Measurements from ENCODE around the gene ANKRD40.
"Not testable (repeated sequence)": the region's sequence is repeated elsewhere in the genome, so short reads cannot be mapped to it uniquely, and the experiment has no call there.

ANKRD40 gene, protein sequence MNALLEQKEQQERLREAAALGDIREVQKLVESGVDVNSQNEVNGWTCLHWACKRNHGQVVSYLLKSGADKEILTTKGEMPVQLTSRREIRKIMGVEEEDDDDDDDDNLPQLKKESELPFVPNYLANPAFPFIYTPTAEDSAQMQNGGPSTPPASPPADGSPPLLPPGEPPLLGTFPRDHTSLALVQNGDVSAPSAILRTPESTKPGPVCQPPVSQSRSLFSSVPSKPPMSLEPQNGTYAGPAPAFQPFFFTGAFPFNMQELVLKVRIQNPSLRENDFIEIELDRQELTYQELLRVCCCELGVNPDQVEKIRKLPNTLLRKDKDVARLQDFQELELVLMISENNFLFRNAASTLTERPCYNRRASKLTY

DNA sequence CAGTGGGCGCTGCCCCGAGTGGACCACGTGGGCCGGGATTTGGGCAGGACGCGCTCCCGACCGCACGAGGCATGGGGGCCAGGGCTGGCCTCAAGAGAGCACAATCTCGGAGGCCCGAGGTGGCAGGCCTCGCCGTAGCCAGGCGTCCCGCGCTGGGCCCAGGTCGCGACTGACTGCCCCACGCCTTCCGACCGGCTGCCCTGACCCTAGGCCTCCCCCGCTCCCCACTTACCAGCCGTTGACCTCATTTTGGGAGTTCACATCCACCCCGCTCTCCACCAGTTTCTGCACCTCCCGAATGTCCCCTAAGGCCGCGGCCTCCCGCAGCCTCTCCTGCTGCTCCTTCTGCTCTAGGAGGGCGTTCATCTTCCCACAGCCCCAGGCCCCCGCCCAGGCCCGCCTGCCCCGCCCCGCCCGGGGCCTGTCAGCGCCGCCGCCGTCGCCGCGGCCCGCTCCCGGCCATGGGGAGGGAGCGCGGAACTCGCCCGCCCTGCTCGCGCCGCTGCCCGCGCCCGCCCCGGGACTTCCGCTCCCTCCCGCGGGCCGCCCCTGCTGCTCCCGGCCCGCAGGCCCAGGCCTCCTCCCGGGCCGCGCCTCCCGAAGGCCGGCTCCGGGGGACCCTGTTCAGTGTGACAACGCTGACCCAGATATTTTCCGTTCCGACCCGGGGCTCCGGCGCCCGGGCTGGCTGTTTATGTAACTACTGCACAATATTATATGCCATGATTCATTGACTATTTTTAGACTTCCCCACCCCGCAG is at the start of gene ANKRD40:
Gene ANKRD40 (minus strand): TSS at position 626 of the 761 bp plus-strand sequence. CDS start 260 bp downstream, at position 366.
- DNase-seq: peak; percentile 92

DNA sequence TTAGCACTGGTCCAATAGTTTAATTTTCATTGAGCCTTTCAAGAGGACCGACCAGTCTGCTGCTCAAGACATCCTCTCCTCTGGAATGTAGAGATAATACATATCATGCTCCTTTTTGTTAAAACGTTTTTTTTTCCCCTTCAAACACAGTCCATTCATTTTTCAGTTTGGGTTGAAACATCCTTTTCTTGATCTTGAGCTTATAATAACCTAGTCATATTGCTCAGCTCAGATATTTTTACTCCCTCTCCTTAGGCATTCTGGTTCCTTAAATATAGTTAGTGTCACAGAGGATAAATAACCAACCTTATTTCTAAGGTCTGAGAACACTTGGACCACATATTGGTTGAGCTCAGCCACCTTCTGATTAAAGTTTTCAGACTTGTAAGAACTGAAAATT is 46.8 kb upstream of the ANKRD40 start:
- no peak for DNase-seq

DNA sequence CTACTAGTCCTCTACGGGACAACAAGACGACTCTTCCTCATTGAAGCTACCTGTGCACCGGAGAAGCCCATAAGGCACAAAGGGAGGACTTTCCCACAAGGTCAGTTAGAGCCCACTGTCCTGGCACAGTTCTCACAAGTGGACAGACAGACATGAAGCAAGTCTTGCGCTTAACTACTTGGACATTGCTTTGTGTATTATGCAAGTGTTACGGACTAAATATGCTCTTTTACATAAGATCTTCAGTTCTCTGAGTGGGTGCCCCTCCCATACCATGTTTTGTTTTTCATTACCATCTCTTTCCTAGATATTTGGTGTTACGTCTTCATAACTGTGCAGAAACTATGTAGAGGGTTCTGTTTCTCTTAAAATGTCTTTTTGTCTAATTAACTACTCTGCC is 41.5 kb upstream of the ANKRD40 start:
- DNase-seq: no peak

DNA sequence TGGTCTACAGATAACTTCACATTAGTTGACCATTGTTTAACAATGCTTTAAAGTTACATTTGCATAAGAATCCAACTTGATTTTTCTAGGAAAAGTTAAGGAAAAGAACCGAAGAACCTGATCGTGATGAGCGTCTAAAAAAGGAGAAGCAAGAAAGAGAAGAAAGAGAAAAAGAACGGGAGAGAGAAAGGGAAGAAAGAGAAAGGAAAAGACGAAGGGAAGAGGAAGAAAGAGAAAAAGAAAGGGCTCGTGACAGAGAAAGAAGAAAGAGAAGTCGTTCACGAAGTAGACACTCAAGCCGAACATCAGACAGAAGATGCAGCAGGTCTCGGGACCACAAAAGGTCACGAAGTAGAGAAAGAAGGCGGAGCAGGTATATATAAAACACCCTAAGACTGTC is 37.9 kb upstream of the ANKRD40 start:
- DNase-seq: no peak

DNA sequence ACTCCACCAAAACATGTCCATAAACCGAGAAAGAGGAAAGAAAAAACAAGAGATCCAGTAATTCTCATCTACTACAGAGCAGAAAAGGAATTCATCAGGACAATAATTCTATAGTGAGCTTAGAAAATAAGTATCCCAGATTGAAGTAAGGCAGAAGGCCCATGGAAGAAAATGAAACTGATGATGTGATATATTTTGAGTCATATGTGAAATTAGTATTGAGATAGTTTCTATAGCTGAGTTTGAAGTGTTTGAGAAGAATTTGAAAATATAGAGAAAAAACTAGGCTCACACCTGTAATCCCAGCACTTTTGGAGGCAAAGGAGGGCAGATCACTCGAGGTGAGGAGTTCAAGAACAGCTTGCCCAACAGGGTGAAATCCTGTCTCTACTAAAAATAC is 31.4 kb upstream of the ANKRD40 start:
- no peak for DNase-seq

DNA sequence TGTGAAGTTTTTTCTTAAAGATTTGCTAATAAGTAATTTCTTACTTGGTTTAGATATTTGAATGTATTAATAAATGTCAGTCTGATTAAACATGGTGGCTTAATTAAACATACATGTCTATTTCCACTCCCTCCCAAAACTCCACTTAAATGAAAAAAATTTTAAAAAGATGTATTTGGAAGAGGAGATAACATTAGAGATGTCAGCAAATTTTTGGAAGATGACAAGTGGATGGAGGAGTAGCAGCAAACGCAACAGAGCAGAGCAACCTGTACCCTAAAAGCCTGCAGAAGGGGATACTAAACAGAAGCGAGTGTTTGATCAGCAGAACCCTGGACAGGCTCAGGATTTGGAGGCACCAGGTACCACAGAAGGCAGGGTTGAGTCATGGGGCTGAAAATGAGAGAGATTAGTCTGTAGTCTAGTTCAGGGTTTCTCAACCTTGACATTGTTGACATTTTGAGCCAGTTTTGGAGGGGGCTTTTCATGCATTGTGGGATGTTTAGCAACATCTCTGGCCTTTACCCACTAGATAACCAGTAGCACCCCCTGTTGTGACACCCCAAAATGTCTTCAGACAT is 29.5 kb upstream of the ANKRD40 start:
- DNase-seq: peak; percentile 18

DNA sequence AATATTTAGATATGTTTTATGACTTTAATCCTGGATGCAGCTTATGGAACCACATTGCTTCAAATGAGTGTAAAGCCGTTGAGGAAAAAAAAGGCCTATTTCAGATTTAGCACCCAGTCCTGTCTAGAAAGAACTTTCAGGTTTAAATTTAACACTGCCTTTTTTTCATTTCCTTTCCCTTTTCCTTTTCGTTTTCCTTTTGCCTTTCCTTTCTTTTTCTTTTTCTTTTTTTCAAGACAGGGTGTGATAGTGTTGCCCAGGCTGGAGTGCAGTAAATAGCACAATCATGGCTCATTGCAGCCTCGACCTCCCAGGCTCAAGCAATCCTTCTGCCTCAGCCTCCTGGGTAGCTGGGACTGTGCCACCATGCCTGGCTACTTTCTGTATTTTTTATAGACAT is 27.6 kb upstream of the ANKRD40 start:
- DNase-seq: no peak

DNA sequence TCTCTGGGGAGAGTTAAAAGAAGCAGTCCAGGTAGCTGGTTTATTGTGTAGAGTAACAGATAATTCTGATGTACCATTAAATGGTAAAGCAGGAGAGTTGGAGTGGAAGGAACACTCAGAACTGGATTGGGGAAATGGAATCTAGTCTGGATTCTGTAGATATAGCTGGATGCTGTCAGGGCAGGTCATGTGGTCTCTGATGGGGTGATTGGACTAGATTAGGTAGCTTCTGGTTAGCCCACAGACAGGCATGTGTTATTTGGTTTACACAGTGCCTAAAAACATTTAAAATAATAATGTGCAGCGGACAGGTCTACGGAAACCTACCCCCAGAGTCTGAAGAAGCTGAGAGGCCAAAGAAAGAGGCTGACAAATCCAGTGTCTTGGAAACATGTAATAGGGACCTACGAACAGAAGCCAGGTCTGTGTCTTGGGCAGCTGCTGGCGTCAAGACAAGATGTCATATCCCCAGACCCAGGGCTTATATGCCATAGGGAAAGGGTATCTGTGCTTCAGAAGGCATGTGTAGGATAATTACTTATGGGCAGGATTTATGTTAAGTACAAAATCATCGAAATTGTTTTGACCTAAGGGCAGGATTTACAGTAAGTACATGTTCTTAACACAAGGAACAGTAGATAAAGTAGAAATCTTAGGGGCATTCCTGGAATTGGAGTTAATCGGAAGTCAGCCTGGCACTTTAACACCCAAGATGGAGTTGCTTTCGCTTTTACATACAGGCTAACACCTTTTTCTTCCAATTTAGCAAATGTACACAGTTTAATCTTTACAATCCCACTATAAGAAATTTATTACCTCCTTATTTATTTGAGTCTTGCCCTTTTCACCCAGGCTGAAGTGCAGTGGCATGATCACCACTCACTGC is 24.1 kb upstream of the ANKRD40 start:
- no peak for DNase-seq

DNA sequence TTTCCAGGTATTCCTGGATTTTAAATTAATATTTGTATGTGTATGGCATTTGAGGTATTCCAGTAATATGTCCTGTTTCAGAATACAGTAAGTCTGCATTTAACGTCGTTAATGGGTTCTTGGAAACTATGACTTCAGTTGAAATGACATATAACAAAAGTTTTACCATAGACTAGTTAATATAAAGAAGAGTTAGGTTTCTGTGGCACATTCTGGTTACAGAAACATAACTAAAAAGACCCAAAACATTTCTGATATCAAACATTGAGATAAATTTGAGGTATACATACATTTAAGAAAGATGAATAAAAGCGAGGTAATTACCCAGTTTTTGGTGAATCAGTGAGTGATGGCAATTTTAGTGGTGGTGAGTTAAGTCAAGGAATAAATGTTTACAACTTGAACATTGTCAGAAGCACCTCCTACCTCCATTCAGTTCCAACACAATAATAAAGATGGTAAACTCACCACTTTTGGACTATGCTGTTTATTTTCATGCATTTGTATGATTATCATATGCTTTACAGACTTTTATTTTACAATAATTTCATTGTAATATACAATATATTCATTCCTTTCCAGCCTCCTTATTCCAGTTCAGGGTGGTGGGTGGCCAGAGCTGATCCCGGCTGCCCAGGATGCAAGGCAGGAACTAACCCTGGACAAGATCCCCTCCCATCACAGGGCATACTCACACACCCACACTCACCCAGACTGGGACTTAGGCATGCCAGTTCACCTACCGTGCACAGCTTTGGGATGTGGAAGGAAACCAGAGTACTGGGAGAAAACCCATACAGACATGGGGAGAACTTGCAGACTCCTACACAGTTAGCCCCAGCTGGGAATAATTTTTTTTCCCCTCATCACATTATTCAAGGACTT is 21.4 kb upstream of the ANKRD40 start:
- no peak for DNase-seq

DNA sequence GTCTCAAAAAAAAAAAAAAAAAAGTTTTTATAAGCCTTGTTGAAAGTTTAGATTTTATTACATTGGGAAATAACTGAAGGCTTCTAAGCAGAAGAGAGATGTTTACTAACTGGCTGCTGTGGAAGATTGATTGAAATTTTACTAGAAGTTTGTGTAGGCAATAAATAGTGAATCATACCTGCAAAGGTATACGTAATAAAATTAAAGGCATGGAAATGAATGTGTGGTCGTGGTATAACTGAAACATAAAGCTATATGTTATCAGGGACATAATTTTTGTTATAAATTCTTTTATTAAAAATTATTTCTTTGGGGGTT is 20.4 kb upstream of the ANKRD40 start:
- no peak for DNase-seq

DNA sequence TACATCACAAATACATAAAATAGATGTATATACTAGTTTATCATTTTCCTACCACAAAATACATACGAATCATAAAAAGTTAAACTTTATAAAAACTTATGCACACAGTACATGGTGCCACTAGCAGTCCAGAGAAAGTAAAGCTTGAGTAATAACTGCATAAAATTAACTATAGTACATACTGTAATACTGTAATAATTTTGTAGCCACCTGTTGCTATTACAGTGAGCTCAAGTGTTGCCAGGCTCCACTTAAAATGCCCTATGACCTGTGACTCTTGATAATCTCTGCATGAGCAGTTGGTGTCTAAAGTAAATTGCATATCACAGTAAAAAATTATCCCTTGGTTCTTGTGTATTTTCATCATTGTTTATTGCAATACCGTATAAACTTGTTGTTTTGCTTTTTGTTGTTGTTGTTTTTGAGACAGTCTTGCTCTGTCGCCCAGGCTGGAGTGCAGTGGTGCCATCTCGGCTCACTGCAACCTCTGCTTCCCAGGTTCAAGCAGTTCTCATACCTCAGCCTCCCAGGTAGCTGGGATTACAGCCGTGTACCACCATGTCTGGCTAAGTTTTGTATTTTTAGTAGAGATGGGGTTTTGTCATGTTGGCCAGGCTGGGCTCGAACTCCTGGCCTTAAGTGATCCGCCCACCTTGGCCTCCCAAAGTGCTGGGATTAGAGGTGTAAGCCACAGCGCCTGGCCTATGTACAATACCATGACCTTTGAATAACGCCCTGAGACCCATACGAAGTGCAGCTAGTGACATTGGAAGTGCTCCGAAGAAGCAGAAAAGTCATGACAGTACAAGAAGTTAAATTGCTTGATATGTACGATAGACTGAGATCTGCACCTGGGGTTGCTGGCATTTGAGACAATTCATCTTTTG is 18.3 kb upstream of the ANKRD40 start:
- no peak for DNase-seq

DNA sequence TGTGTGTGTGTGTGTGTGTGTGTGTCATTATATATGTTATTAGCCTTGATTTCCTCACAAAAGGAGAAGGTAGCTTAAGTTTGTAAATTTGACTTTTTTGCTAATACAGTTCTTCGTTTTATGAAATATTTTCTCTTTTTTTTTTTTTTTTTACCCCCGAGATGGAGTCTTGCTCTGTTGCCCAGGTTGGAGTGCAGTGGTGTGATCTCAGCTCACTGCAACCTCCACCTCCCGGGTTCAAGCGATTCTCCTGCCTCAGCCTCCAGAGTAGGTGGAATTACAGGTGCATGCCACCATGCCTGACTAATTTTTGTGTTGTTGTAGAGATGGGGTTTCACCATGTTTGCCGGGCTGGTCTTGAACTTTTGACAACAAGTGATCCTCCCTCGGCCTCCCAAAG is 16.9 kb upstream of the ANKRD40 start:
- not testable (repeated sequence) for DNase-seq

DNA sequence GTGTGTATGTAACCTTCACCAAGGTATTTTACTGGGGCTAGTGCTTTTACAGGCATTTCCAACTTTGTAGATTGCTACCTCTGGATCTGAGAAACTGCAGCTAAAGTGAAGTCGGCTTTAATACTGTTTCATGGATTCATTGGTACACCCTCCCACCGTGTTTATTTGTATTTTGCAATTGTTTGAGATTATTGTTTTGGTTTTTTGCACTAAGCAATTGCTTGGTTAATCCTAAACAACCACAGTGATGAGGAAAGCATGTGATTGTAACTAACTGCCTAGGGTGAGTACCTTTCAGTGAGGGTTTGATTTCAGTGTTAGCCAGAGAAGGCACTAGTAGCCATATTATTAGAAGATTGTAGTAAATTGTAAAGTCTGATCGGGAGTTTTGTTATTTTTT is 15.0 kb upstream of the ANKRD40 start:
- DNase-seq: no peak

DNA sequence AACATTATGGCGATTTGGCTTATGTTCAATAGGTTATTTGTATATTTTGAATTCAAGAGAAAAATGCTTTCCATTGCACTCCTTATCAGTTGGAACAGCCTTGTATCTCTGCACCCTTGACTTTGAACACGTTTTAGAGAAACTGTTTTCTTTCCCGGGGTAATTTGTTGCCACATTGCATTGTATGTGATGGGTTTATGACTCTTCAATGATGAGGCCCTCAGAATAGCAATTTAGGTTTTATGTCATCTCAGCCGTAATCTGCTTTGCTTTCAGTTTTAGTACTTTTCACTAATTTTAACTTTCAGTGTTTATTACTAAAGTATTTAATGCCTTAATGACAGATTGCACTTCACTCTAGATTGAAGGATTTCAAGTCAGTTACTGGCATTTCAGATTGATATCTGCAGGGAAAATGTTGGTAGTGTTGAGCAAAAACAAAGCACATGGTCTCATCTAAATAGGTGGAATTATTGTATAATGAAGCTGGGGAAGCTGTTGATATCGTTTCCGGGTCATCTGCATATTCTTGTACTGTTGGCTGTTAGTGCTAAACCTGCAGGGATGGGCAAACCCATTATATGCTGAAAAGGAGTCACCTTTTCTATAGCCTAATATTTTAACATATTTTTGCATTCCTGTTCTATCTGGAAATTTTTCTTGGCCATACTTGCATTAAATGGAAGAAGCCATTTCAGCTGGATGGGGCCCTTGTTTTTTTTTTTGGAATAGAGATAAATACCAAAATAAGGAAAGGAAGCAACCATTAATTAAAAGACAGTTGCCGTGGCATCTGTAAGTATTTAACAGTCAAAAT is 13.7 kb upstream of the ANKRD40 start:
- no peak for DNase-seq

DNA sequence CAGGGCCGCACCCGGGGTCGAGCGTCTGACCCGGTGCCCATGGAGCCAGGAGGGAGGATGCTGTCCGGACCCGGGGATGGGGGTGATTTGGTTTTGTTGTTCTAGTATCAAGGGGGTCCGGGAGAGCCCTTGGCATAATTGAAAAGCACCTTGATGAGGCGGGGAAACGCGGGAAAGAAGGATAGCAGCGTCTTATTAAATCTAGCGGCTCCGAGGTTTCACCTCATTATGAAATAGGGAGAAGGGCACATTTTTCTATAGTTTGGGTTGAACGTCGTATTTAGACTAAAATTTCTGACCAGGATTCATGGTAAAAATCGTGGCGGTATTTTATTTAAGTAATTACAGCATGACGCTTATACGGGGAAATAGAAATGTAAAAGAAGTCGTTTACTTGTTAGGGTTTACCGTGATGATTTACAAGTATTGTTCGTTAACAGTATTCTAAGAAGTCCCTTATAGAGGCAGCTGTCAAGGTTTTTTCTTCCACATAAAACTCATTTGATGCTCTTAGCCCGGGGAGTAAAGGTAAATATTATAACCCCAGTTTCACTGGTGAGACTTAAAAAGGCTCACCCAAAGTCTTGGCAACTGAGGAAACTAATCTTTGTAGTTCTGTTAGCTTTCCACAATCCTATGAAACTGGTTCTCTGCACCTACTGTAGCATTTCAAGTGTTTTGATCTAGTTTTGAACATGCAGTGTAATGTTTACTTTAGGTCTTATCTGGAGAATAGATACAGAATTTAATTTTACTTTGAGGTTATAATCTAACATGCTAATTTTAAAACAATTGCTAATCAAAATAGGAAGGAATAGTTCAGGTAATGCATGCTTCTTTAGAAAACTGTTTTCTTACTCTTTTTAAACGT is 12.4 kb upstream of the ANKRD40 start:
- no peak for DNase-seq

DNA sequence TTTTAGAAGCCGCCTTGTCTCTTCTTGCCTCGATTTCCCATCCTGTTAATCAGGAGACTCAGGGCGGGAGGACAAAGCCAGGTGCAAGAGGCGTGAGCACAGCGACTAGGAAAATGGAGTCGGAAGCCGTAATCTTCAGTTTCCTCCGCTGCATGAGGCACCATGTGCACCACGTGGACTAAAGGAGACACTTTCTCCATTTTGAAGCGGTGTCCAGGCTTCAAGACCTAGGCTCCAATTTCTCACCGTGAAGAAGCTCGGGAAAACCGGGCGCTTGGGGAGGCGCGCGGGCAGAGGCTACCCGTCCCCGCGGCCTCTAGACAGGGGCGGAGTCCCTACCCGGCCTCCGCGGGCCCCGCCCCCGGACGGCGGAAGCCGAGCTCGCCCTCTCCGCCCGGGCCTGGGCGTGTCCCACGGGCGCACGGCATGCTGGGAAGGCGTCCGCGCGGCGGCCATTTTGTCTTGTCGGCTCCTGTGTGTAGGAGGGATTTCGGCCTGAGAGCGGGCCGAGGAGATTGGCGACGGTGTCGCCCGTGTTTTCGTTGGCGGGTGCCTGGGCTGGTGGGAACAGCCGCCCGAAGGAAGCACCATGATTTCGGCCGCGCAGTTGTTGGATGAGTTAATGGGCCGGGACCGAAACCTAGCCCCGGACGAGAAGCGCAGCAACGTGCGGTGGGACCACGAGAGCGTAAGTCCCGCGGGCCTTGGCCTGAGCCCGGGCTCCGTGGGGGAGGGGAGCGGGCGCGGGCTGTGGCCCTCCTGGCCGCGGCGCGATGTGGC is 11.6 kb upstream of the ANKRD40 start, which contains the start of gene LUC7L3:
Gene LUC7L3 (plus strand): TSS at position 460 of the 780 bp plus-strand sequence. CDS start 130 bp downstream, at position 590.
- peak; percentile 94 for DNase-seq

DNA sequence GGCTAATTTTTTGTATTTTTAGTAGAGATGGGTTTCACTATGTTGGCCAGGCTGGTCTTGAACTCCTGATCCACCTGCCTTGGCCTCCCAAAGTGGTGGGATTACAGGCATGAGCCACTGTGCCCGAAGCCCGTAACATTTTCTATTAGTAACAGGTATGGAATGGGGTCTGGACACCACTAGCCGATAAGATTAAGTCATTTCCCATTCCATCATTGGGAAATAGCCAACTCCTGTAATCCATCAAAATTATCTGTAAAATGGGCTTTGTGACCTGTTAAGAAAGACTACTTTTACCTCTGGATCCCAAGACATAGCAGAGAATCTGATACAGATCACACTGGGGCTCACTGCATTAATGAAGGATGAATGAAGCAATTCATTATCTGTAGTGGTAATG is 7.8 kb upstream of the ANKRD40 start:
- DNase-seq: no peak

DNA sequence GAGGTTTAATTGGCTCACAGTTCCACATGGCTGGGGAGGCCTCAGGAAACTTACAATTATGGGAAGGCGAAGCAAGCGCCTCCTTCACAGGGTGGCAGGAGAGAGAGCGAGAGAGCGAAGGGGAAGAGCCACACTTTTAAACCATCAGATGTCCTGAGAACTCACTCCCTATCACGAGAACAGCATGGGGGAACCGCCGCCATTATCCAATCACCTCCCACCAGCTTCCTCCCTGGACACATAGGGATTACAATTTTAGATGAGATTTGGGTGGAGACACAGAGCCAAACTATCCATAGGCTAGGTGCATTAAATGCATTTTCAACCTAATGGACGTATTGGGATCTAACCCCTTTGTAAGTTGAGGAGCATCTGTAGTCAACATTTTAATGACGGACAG is 4.9 kb upstream of the ANKRD40 start:
- DNase-seq: no peak

Data from stimulated activated CD4-positive, alpha-beta T cell treated with anti-CD3 and anti-CD28 coated beads, Interleukin-1b, Interleukin-23, amount 100 ng/mL, for 48 hours (primary cell).